H7 (cell line): ENCODE data around the gene EYA2. TPM values are rescaled to one million over a fixed set of nuclear protein-coding genes. Genes with fewer than 3 reads are reported as not detected.

ENCODE experiments used
- DNase-seq: peaks from one replicate; pipeline ENCODE4 v3.0.0; 2012
- H3K27me3 ChIP-seq: 2 replicates; pipeline ENCODE4 v1.6.0; 2011; ENCODE audit warnings: mild to moderate bottlenecking, low read length; ENCODE audit not compliant: control insufficient read depth, insufficient read depth
- H3K36me3 ChIP-seq: replicated peaks from 2 replicates; pipeline ENCODE4 v1.5.1; 2011; ENCODE audit warnings: low read length; ENCODE audit not compliant: control insufficient read depth, insufficient read depth
- H3K4me3 ChIP-seq: 2 replicates; pipeline ENCODE4 v1.5.1; 2011; ENCODE audit warnings: low read depth, mild to moderate bottlenecking, control low read depth, low read length, moderate library complexity; ENCODE audit not compliant: insufficient read depth
- total RNA-seq: library from RNA; depleted of rRNA; stranded (reverse); fragments of >200 nt; shearing (Covaris generic); gene quantifications from 2 replicates; pipeline ENCODE4 v1.2.3, GENCODE V29; 2014

Gene EYA2
- total RNA-seq, 1 experiment from 2014 or later: 1.7 TPM

GRCh38 chr20:47061549-47061948 lies 166.9 kb downstream of the EYA2 start:
- Histone ChIP-seq H3K27me3 (no peaks in the 10 kb centered on the region; the same call in 1 of the 2 replicates), H3K4me3 (no peak overlapping the region), H3K36me3 (no peaks in the 10 kb centered on the region)
- DNase-seq: no peak

GRCh38 chr20:47062226-47062890 lies 167.7 kb downstream of the EYA2 start:
- Histone ChIP-seq H3K4me3 (no peak overlapping the region), H3K27me3 (no peaks in the 10 kb centered on the region; the same call in 1 of the 2 replicates), H3K36me3 (no peaks in the 10 kb centered on the region)
- DNase-seq: no peak

GRCh38 chr20:47063407-47063806 lies 168.8 kb downstream of the EYA2 start:
- no peaks in the 10 kb centered on the region for H3K36me3 ChIP-seq
- DNase-seq: no peak
- no peak overlapping the region for H3K4me3 ChIP-seq
- H3K27me3 ChIP-seq: no peaks in the 10 kb centered on the region; the same call in 1 of the 2 replicates

GRCh38 chr20:47063808-47064207 lies 169.2 kb downstream of the EYA2 start:
- DNase-seq: no peak
- Histone ChIP-seq H3K27me3 (no peaks in the 10 kb centered on the region; the same call in 1 of the 2 replicates), H3K36me3 (no peaks in the 10 kb centered on the region), H3K4me3 (no peak overlapping the region)

GRCh38 chr20:47066484-47067270 lies 172.0 kb downstream of the EYA2 start:
- DNase-seq: no peak
- Histone ChIP-seq H3K4me3 (no peak overlapping the region), H3K36me3 (no peaks in the 10 kb centered on the region), H3K27me3 (no peaks in the 10 kb centered on the region)

- Histone ChIP-seq H3K36me3 (no peaks in the 10 kb centered on the region), H3K4me3 (no peak overlapping the region), H3K27me3 (no peaks in the 10 kb centered on the region)
- no peak for DNase-seq
Measured at GRCh38 chr20:47067776-47068175, 173.1 kb downstream of the EYA2 start.

- no peak for DNase-seq
- H3K36me3 ChIP-seq: no peaks in the 10 kb centered on the region
- no peak overlapping the region for H3K4me3 ChIP-seq
- H3K27me3 ChIP-seq: no peaks in the 10 kb centered on the region
Measured at GRCh38 chr20:47070176-47070575, 175.5 kb downstream of the EYA2 start.

GRCh38 chr20:47071646-47072185 lies 177.1 kb downstream of the EYA2 start:
- H3K4me3 ChIP-seq: no peak overlapping the region

GRCh38 chr20:47073766-47074475 lies 179.3 kb downstream of the EYA2 start:
- no peaks in the 10 kb centered on the region for H3K27me3 ChIP-seq
- H3K36me3 ChIP-seq: no peaks in the 10 kb centered on the region
- no peak overlapping the region for H3K4me3 ChIP-seq
- DNase-seq: no peak

More at GRCh38 chr20:47071646-47072185, 177.1 kb downstream of the EYA2 start:
- no peak for DNase-seq
- Histone ChIP-seq H3K27me3 (no peaks in the 10 kb centered on the region), H3K36me3 (no peaks in the 10 kb centered on the region)

- Histone ChIP-seq H3K4me3 (no peak overlapping the region), H3K36me3 (no peaks in the 10 kb centered on the region), H3K27me3 (no peaks in the 10 kb centered on the region)
- DNase-seq: no peak
Measured at GRCh38 chr20:47075263-47075662, 180.6 kb downstream of the EYA2 start.

- Histone ChIP-seq H3K36me3 (no peaks in the 10 kb centered on the region), H3K4me3 (no peak overlapping the region), H3K27me3 (no peaks in the 10 kb centered on the region)
- DNase-seq: no peak
Measured at GRCh38 chr20:47079047-47079446, 184.4 kb downstream of the EYA2 start.

GRCh38 chr20:47080365-47080764 lies 185.7 kb downstream of the EYA2 start:
- no peaks in the 10 kb centered on the region for H3K27me3 ChIP-seq
- DNase-seq: no peak
- no peak overlapping the region for H3K4me3 ChIP-seq
- no peaks in the 10 kb centered on the region for H3K36me3 ChIP-seq

- H3K4me3 ChIP-seq: no peak overlapping the region
- H3K27me3 ChIP-seq: no peaks in the 10 kb centered on the region
- DNase-seq: no peak
- H3K36me3 ChIP-seq: no peaks in the 10 kb centered on the region
Measured at GRCh38 chr20:47086316-47086715, 191.7 kb downstream of the EYA2 start.

GRCh38 chr20:47088335-47088734 lies 193.7 kb downstream of the EYA2 start:
- Histone ChIP-seq H3K27me3 (no peaks in the 10 kb centered on the region), H3K4me3 (no peak overlapping the region)

More at GRCh38 chr20:47088335-47088734, 193.7 kb downstream of the EYA2 start:
- DNase-seq: no peak
- H3K36me3 ChIP-seq: no peaks in the 10 kb centered on the region
